Ureter (tissue), 1 donor: Measurements from ENCODE around the gene POGK. TPM values are rescaled to one million over a fixed set of nuclear protein-coding genes. Genes with fewer than 3 reads are reported as not detected.

Experiments
- DNase-seq: peaks from one replicate; pipeline ENCODE4 v3.0.0-alpha.2; 2020; ENCODE audit warnings: low spot score
- total RNA-seq: library from RNA; stranded (reverse); gene quantifications from one replicate; pipeline ENCODE4 v1.2.4, GENCODE V29; 2023
- donor health status: DM: yes; HTN: yes; CAD: no.

The POGK gene
- total RNA-seq, 1 donor from 2014 or later, result 70.0 TPM

GRCh38 chr1:166902279-166902678 is 63.0 kb downstream of the POGK start:
- DNase-seq, result no peak

- DNase-seq, result no peak
Observed at GRCh38 chr1:166903232-166903631, 64.0 kb downstream of the POGK start.

GRCh38 chr1:166905136-166905535 is 65.9 kb downstream of the POGK start:
- no peak for DNase-seq

DNA sequence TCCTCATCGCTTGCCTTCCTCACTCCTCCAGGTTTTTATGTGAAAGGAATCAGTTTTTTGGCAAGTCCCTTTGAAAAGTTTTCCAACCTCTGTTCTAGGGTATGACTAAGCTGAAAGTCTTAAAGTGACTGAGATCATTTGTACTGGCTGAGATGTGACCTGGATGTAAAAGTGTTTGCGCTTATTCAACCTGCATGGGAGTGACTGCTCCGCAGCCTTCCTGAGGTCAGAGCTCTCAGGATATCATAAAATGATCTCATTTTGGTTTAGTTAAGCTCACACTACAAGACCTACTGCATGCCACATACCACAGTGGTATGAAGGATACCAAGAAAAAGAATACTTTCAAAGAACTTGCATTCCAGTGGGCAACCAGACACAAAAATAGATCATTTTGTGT is 66.6 kb downstream of the POGK start:
- DNase-seq, result no peak

Other genes starting within 250 kb of the POGK start
- gene TADA1, start 36.8 kb downstream of the POGK start, total RNA-seq, result 11.1 TPM
- 14.2 TPM for gene ILDR2, start 136.1 kb downstream of the POGK start, total RNA-seq
- gene MAEL, start 149.8 kb downstream of the POGK start, total RNA-seq, result 1.1 TPM